Measurements from ENCODE around the gene SPTBN1. TPM values are rescaled to one million over a fixed set of nuclear protein-coding genes. Genes with fewer than 3 reads are reported as not detected.
"Not testable (repeated sequence)": the region's sequence is repeated elsewhere in the genome, so short reads cannot be mapped to it uniquely, and the experiment has no call there.

The SPTBN1 gene
- total and polyA plus RNA-seq, 5 experiments from 2014 or later, result 15.9 to 190 (median 80.4) TPM

DNA sequence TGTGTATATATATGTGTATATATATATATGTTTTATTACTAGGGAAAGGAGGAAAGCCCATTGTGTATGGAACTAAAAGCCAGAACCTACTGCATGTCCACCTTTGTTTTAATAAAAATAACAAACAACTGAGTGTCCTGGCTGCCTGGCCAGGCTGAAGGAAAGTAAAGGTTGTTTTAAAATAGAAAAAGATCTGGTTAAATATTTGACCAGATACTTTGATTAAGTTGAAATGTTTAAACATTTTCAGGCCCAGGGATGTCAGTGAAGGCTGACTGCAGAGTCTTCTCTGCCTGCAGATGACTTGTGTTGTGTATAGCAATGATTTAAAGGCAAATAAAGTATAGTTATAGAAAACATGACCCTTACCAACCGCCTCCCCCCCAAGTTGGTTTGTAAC lies 22.8 kb downstream of the SPTBN1 start:
- peaks cover 0 to 2% (median 0%) of the 10 kb centered on the region in 3 donors for H3K36me3 Mint-ChIP-seq
- no peak for ATAC-seq
- peaks cover 0 to 3% (median 0%) of the 10 kb centered on the region in 9 donors for H3K9me3 Mint-ChIP-seq
- no peak overlapping the region for H3K27ac Mint-ChIP-seq
- H3K27me3 Mint-ChIP-seq, result peaks cover 0 to 9% (median 1%) of the 10 kb centered on the region in 5 donors
- POLR2A ChIA-PET, result no interaction called here
- H3K4me3 Mint-ChIP-seq, result no peak overlapping the region
- H3K4me1 Mint-ChIP-seq, result peaks cover 0 to 1% (median 0%) of the 10 kb centered on the region in 4 donors
- DNase-seq, result no peak

DNA sequence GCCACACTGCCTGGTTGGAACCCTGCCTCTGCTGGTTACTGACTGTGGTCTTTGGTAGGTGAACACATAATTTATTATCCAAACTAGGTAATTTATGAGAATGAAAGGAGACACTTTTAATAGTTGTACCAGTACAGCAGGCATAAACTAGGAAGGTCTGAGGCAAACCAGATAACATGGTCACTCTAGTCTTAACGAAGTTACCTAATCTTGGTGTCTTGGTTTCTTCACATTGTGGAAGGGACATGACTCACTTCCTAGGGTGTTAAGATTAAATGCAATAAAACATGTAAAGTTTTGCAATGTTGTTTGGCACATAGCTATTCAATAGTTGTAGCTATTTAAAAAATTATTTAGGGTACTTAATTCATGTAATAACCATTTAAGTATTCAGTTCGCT lies 23.3 kb downstream of the SPTBN1 start:
- Mint-ChIP-seq H3K4me1 (peaks cover 0 to 1% (median 0%) of the 10 kb centered on the region in 4 donors), H3K27me3 (peaks cover 0 to 9% (median 1%) of the 10 kb centered on the region in 5 donors), H3K4me3 (no peak overlapping the region), H3K36me3 (peaks cover 0 to 2% (median under 1%) of the 10 kb centered on the region in 3 donors), H3K27ac (no peak overlapping the region), H3K9me3 (peaks cover 0 to 6% (median 0%) of the 10 kb centered on the region in 9 donors)
- ATAC-seq (no peak), DNase-seq (no peak)
- POLR2A ChIA-PET, result no interaction called here

- Mint-ChIP-seq H3K27ac (no peak overlapping the region), H3K36me3 (peaks cover 0 to 7% (median 5%) of the 10 kb centered on the region in 3 donors), H3K27me3 (peaks cover 0 to 9% (median 4%) of the 10 kb centered on the region in 5 donors), H3K4me1 (peaks cover 0 to 1% (median 0%) of the 10 kb centered on the region in 4 donors), H3K4me3 (no peak overlapping the region), H3K9me3 (peaks cover 0 to 11% (median 5%) of the 10 kb centered on the region in 9 donors)
- no peak for DNase-seq
- ATAC-seq, result no peak
- POLR2A ChIA-PET, result no interaction called here
Observed at GRCh38 chr2:54480025-54480424, 23.9 kb downstream of the SPTBN1 start.

DNA sequence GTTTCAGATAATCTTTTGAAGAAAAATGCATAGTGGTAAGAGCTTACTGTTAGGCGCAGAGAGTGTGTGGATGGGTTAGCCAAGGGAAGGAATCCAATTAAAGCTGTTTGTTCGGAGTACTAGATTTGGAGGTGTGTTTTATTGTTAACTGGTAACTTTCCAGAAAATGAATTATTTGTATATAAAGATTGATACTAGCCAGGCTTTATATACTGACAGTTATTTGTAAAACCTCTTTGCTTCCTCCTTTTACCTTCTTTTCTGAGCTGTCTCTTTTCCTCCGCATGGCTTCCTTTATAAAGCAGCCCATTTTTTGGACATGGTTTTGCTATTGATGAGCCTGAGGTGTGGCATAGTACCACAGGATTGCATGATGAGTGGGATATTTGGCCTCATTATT lies 25.6 kb downstream of the SPTBN1 start:
- peaks cover 0 to 7% (median 5%) of the 10 kb centered on the region in 3 donors for H3K36me3 Mint-ChIP-seq
- H3K27ac Mint-ChIP-seq, result no peak overlapping the region
- ATAC-seq (no peak), DNase-seq (no peak)
- H3K9me3 Mint-ChIP-seq, result peaks cover 0 to 11% (median 5%) of the 10 kb centered on the region in 9 donors
- H3K27me3 Mint-ChIP-seq, result peaks cover 0 to 9% (median 4%) of the 10 kb centered on the region in 5 donors
- peaks cover 0 to 1% (median 0%) of the 10 kb centered on the region in 4 donors for H3K4me1 Mint-ChIP-seq
- H3K4me3 Mint-ChIP-seq, result no peak overlapping the region
- POLR2A ChIA-PET, result no interaction called here

GRCh38 chr2:54482715-54483114 lies 26.6 kb downstream of the SPTBN1 start:
- H3K4me1 Mint-ChIP-seq, result peaks cover 0 to 1% (median 0%) of the 10 kb centered on the region in 4 donors
- POLR2A ChIA-PET, result no interaction called here
- ATAC-seq (no peak), DNase-seq (no peak)
- H3K36me3 Mint-ChIP-seq, result peaks cover 0 to 7% (median 5%) of the 10 kb centered on the region in 3 donors
- H3K27me3 Mint-ChIP-seq, result peaks cover 0 to 9% (median 4%) of the 10 kb centered on the region in 5 donors
- no peak overlapping the region for H3K27ac Mint-ChIP-seq
- H3K4me3 Mint-ChIP-seq, result no peak overlapping the region
- H3K9me3 Mint-ChIP-seq, result peaks cover 0 to 11% (median 5%) of the 10 kb centered on the region in 9 donors

GRCh38 chr2:54483426-54483825 lies 27.3 kb downstream of the SPTBN1 start:
- H3K27me3 Mint-ChIP-seq, result peaks cover 0 to 9% (median 4%) of the 10 kb centered on the region in 5 donors
- peaks cover 0 to 11% (median 5%) of the 10 kb centered on the region in 9 donors for H3K9me3 Mint-ChIP-seq
- peaks cover 0 to 7% (median 5%) of the 10 kb centered on the region in 3 donors for H3K36me3 Mint-ChIP-seq
- H3K4me3 Mint-ChIP-seq, result no peak overlapping the region
- no peak overlapping the region for H3K27ac Mint-ChIP-seq
- POLR2A ChIA-PET, result no interaction called here
- ATAC-seq (no peak), DNase-seq (no peak)
- peaks cover 0 to 1% (median 0%) of the 10 kb centered on the region in 4 donors for H3K4me1 Mint-ChIP-seq

DNA sequence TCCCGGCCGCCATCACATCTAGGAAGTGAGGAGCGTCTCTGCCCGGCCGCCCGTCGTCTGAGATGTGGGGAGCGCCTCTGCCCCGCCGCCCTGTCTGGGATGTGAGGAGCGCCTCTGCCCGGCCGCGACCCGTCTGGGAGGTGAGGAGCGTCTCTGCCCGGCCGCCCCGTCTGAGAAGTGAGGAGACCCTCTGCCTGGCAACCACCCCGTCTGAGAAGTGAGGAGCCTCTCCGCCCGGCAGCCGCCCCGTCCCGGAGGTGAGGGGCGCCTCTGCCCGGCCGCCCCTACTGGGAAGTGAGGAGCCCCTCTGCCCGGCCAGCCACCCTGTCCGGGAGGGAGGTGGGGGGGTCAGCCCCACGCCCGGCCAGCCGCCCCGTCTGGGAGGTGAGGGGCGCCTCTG lies 29.6 kb downstream of the SPTBN1 start:
- H3K36me3 Mint-ChIP-seq, H3K27ac Mint-ChIP-seq, H3K4me3 Mint-ChIP-seq, H3K9me3 Mint-ChIP-seq, H3K4me1 Mint-ChIP-seq, H3K27me3 Mint-ChIP-seq, ATAC-seq, DNase-seq, POLR2A ChIA-PET: not testable (repeated sequence)

- no peaks in the 10 kb centered on the region for H3K4me1 Mint-ChIP-seq
Observed at GRCh38 chr2:54486766-54487165, 30.6 kb downstream of the SPTBN1 start.

GRCh38 chr2:54490863-54491262 lies 34.7 kb downstream of the SPTBN1 start:
- no peaks in the 10 kb centered on the region for H3K4me1 Mint-ChIP-seq
- peaks cover 0 to 1% (median 0%) of the 10 kb centered on the region in 9 donors for H3K9me3 Mint-ChIP-seq
- no peak overlapping the region for H3K4me3 Mint-ChIP-seq
- DNase-seq (no peak), ATAC-seq (no peak)
- POLR2A ChIA-PET, result no interaction called here
- no peak overlapping the region for H3K27ac Mint-ChIP-seq
- H3K27me3 Mint-ChIP-seq, result peaks cover 8 to 13% (median 9%) of the 10 kb centered on the region in 5 donors
- no peaks in the 10 kb centered on the region for H3K36me3 Mint-ChIP-seq

More at GRCh38 chr2:54486766-54487165, 30.6 kb downstream of the SPTBN1 start:
- peaks cover 0 to 5% (median 5%) of the 10 kb centered on the region in 3 donors for H3K36me3 Mint-ChIP-seq
- no peak overlapping the region for H3K27ac Mint-ChIP-seq
- DNase-seq (no peak), ATAC-seq (no peak)
- H3K9me3 Mint-ChIP-seq, result peaks cover 0 to 8% (median 5%) of the 10 kb centered on the region in 9 donors
- H3K4me3 Mint-ChIP-seq, result no peak overlapping the region
- POLR2A ChIA-PET, result no interaction called here
- peaks cover 4 to 9% (median 4%) of the 10 kb centered on the region in 5 donors for H3K27me3 Mint-ChIP-seq

- POLR2A ChIA-PET, result no interaction called here
- H3K27me3 Mint-ChIP-seq, result peaks cover 8 to 13% (median 9%) of the 10 kb centered on the region in 5 donors
- no peaks in the 10 kb centered on the region for H3K36me3 Mint-ChIP-seq
- no peaks in the 10 kb centered on the region for H3K4me1 Mint-ChIP-seq
- no peak overlapping the region for H3K4me3 Mint-ChIP-seq
- ATAC-seq (no peak), DNase-seq (no peak)
- no peak overlapping the region for H3K27ac Mint-ChIP-seq
- H3K9me3 Mint-ChIP-seq, result peaks cover 0 to 1% (median 0%) of the 10 kb centered on the region in 9 donors
Observed at GRCh38 chr2:54492335-54492734, 36.2 kb downstream of the SPTBN1 start.

GRCh38 chr2:54494087-54494486 lies 38.0 kb downstream of the SPTBN1 start:
- DNase-seq (no peak), ATAC-seq (no peak)
- POLR2A ChIA-PET, result no interaction called here
- no peaks in the 10 kb centered on the region for H3K36me3 Mint-ChIP-seq
- H3K4me3 Mint-ChIP-seq, result no peak overlapping the region
- no peaks in the 10 kb centered on the region for H3K9me3 Mint-ChIP-seq
- H3K27ac Mint-ChIP-seq, result no peak overlapping the region
- no peaks in the 10 kb centered on the region for H3K4me1 Mint-ChIP-seq
- H3K27me3 Mint-ChIP-seq, result peaks cover 8 to 10% (median 9%) of the 10 kb centered on the region in 5 donors

- H3K9me3 Mint-ChIP-seq, result no peaks in the 10 kb centered on the region
- H3K4me1 Mint-ChIP-seq, result no peaks in the 10 kb centered on the region
- no peak overlapping the region for H3K27ac Mint-ChIP-seq
- ATAC-seq, result no peak
- H3K36me3 Mint-ChIP-seq, result no peaks in the 10 kb centered on the region
- DNase-seq, result no peak
- H3K27me3 Mint-ChIP-seq, result peaks cover 4 to 9% (median 6%) of the 10 kb centered on the region in 5 donors
- H3K4me3 Mint-ChIP-seq, result no peak overlapping the region
- POLR2A ChIA-PET, result no interaction called here
Observed at GRCh38 chr2:54496920-54497319, 40.8 kb downstream of the SPTBN1 start.

DNA sequence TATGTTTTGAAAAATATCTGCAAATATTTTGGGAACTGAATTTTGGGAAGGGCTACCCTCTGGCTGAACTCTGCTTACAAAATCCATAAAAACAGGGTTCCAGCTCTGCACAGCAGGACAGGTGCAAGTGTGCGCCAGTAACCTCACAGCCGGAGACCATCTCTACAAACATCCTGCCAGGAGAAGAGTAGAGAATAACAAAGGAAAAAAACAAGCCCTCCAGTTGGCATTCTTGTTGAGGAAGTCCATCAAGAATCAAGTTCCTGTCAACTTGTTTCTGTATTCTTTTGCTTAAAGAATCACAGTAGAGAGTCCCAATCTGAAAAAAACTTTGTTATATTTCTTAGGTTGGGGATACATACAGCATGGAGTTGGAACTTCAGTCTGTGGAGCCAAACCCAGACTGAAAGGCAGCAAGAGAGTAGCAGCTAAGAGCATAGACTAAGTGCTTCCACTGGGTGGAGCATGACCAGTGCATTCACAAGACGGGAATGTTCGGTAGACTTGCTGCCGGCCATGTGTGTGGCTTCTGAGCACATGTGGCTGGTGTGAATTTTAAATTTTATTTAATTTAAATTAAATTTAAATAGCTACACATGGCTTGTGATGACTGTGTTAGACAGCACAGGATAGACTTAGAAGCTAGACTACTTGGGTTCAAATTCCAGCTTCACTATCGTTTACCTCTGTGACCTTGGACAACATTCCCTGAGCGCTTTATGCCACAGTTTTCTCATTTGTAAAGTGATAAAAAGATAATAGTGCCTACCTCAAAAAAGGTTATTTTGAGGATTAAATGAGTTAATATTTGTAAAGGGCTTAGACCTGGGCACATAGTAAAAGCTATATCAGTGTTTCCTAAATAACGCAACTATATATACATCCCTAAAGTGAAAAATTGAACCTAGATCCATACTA lies 41.9 kb downstream of the SPTBN1 start:
- Mint-ChIP-seq H3K4me3 (no peak overlapping the region), H3K36me3 (no peaks in the 10 kb centered on the region)
- DNase-seq, result no peak

More for the DNA sequence above, 41.9 kb downstream of the SPTBN1 start:
- H3K27ac Mint-ChIP-seq, result no peak overlapping the region
- ATAC-seq, result no peak
- no peaks in the 10 kb centered on the region for H3K9me3 Mint-ChIP-seq
- H3K27me3 Mint-ChIP-seq, result peaks cover 3 to 9% (median 5%) of the 10 kb centered on the region in 5 donors
- POLR2A ChIA-PET, result no interaction called here
- no peaks in the 10 kb centered on the region for H3K4me1 Mint-ChIP-seq
